BLaER1 (cell line): ENCODE results near the gene EDEM2.
"Not testable (repeated sequence)": the region's sequence is repeated elsewhere in the genome, so short reads cannot be mapped to it uniquely, and the experiment has no call there.

Experiments
- H3K27ac ChIP-seq: shearing (Covaris generic); formaldehyde crosslinking; 2 replicates; pipeline ENCODE4 v1.8.1; 2022
- H3K27me3 ChIP-seq: shearing (Covaris generic); formaldehyde crosslinking; 2 replicates; pipeline ENCODE4 v1.8.1; 2022
- H3K36me3 ChIP-seq: shearing (Covaris generic); formaldehyde crosslinking; 2 replicates; pipeline ENCODE4 v1.8.1; 2022
- H3K4me1 ChIP-seq: shearing (Covaris generic); formaldehyde crosslinking; 2 replicates; pipeline ENCODE4 v1.8.1; 2022
- H3K4me2 ChIP-seq: shearing (Covaris generic); formaldehyde crosslinking; 2 replicates; pipeline ENCODE4 v1.8.1; 2022
- H3K4me3 ChIP-seq: shearing (Covaris generic); formaldehyde crosslinking; 2 replicates; pipeline ENCODE4 v1.8.1; 2022
- H3K9ac ChIP-seq: shearing (Covaris generic); formaldehyde crosslinking; 2 replicates; pipeline ENCODE4 v1.8.1; 2022
- H3K9me3 ChIP-seq: shearing (Covaris generic); formaldehyde crosslinking; 2 replicates; pipeline ENCODE4 v1.8.1; 2022
- H4K20me1 ChIP-seq: shearing (Covaris generic); formaldehyde crosslinking; 2 replicates; pipeline ENCODE4 v1.8.1; 2022
- Cebpa-rat ChIP-seq: shearing (Covaris generic); IDR thresholded peaks from 2 replicates; pipeline ENCODE4 v1.8.1; 2022

EDEM2 gene

GRCh38 chr20:35167787-35168186, 20.7 kb upstream of the EDEM2 start:
- TF ChIP-seq Cebpa-rat, result no peak
- H3K27me3 ChIP-seq, result no peaks in the 10 kb centered on the region
- no peaks in the 10 kb centered on the region for H4K20me1 ChIP-seq
- peaks cover 16% of the 10 kb centered on the region for H3K4me1 ChIP-seq
- H3K9ac ChIP-seq, result no peak overlapping the region
- no peaks in the 10 kb centered on the region for H3K9me3 ChIP-seq
- no peaks in the 10 kb centered on the region for H3K36me3 ChIP-seq
- H3K4me2 ChIP-seq, result no peak overlapping the region
- H3K27ac ChIP-seq, result no peak overlapping the region
- H3K4me3 ChIP-seq, result no peak overlapping the region

GRCh38 chr20:35166242-35166830, 19.2 kb upstream of the EDEM2 start:
- peaks cover 1% of the 10 kb centered on the region for H3K4me1 ChIP-seq
- H4K20me1 ChIP-seq, result no peaks in the 10 kb centered on the region
- H3K4me3 ChIP-seq, result no peak overlapping the region
- no peaks in the 10 kb centered on the region for H3K36me3 ChIP-seq
- no peak for TF ChIP-seq Cebpa-rat
- H3K9me3 ChIP-seq, result no peaks in the 10 kb centered on the region
- no peaks in the 10 kb centered on the region for H3K27me3 ChIP-seq
- no peak overlapping the region for H3K27ac ChIP-seq
- H3K9ac ChIP-seq, result no peak overlapping the region
- no peak overlapping the region for H3K4me2 ChIP-seq

- no peaks in the 10 kb centered on the region for H3K4me1 ChIP-seq
- no peak overlapping the region for H3K9ac ChIP-seq
- H3K4me2 ChIP-seq, result no peak overlapping the region
- H3K27ac ChIP-seq, result no peak overlapping the region
- H3K9me3 ChIP-seq, result no peaks in the 10 kb centered on the region
- no peak for TF ChIP-seq Cebpa-rat
- H3K27me3 ChIP-seq, result no peaks in the 10 kb centered on the region
- H3K36me3 ChIP-seq, result no peaks in the 10 kb centered on the region
- no peaks in the 10 kb centered on the region for H4K20me1 ChIP-seq
- H3K4me3 ChIP-seq, result no peak overlapping the region
Observed at GRCh38 chr20:35165221-35166185, 18.4 kb upstream of the EDEM2 start.

DNA sequence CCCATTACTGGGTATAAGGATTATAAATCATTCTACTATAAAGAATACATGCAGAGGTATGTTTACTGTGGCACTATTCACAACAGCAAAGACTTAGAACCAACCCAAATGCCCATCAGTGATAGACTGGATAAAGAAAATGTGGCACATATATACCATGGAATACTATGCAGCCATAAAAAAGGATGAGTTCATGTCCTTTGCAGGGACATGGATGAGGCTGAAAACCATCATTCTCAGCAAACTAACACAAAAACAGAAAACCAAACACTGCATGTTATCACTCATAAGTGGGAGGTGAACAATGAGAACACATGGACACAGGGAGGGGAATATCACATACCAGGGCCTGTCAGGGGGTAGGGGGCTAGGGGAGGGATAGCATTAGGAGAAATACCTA, 17.4 kb upstream of the EDEM2 start:
- H3K36me3 ChIP-seq, H3K27ac ChIP-seq, H3K4me3 ChIP-seq, H3K27me3 ChIP-seq, H3K9me3 ChIP-seq, H4K20me1 ChIP-seq, H3K9ac ChIP-seq, H3K4me1 ChIP-seq, H3K4me2 ChIP-seq: not testable (repeated sequence)

DNA sequence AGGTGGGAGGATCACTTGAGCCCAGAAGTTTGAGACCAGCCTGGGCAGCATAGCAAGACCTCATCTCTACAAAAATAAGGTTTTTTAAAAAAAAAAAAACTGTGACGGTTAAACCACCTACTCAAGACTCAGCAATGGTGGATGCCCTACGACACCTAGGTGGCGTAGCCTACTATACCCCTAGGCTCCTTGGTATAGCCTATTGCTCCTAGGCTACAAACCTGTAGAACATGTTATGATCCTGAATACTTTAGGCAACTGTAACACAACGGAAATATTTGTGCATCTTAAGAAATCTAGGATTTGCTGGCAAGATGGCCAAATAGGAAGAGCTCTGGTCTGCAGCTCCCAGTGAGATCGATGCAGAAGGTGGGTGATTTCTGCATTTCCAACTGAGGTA, 13.2 kb upstream of the EDEM2 start:
- not testable (repeated sequence) for H3K27me3 ChIP-seq, H3K36me3 ChIP-seq, H3K27ac ChIP-seq, H3K9me3 ChIP-seq, H3K9ac ChIP-seq, H3K4me2 ChIP-seq, H3K4me1 ChIP-seq, H4K20me1 ChIP-seq, H3K4me3 ChIP-seq

DNA sequence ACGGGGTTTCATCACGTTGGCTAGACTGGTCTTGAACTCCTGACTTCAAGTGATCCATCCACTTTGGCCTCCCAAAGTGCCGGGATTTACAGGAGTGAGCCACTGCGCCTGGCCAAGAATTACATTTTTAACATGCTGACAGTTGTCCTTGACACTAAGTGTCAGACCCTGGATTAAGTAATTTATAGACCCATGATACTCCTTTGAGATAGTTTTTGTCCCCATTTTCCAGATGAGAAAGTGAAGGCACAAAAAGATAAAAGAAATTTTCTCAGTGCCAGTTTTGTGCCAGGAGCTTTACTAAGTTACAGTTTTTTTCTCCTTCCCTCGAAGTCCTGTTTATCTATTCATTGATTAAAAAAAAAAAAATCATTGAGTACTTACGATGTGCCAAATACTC, 9.8 kb upstream of the EDEM2 start:
- H3K27ac ChIP-seq, result no peak overlapping the region
- H3K27me3 ChIP-seq, result no peaks in the 10 kb centered on the region
- H4K20me1 ChIP-seq, result no peaks in the 10 kb centered on the region
- H3K36me3 ChIP-seq, result no peaks in the 10 kb centered on the region
- no peak overlapping the region for H3K4me3 ChIP-seq
- TF ChIP-seq Cebpa-rat, result no peak
- H3K9me3 ChIP-seq, result peaks cover 3% of the 10 kb centered on the region; the same call in 1 of the 2 replicates
- H3K4me1 ChIP-seq, result no peaks in the 10 kb centered on the region
- no peak overlapping the region for H3K9ac ChIP-seq
- no peak overlapping the region for H3K4me2 ChIP-seq

DNA sequence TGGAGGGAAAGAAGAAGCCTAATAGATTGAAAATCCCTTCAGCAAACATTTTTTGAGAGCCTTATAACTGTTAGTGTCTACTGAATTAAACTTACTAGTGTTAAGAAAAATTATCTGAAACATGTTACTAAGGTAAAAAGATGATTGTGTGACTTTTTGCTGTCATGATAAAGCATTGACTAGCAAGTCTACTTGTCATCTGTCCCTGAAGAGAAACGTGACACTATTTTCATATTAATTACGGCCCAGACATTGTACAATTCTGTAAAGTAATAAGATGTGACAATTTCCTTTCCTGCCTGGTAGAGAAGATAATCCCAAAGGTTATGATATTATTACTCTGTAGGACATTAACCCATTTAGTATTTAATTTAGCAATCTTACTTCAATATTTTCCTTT, 8.8 kb upstream of the EDEM2 start:
- no peak overlapping the region for H3K4me3 ChIP-seq
- H3K9me3 ChIP-seq, result peaks cover 3% of the 10 kb centered on the region; the same call in 1 of the 2 replicates
- no peaks in the 10 kb centered on the region for H3K27me3 ChIP-seq
- H3K4me1 ChIP-seq, result no peaks in the 10 kb centered on the region
- H3K27ac ChIP-seq, result no peak overlapping the region
- H3K9ac ChIP-seq, result no peak overlapping the region
- H3K36me3 ChIP-seq, result no peaks in the 10 kb centered on the region
- no peaks in the 10 kb centered on the region for H4K20me1 ChIP-seq
- TF ChIP-seq Cebpa-rat, result no peak
- no peak overlapping the region for H3K4me2 ChIP-seq

GRCh38 chr20:35151736-35152135, 4.6 kb upstream of the EDEM2 start:
- TF ChIP-seq Cebpa-rat, result no peak
- no peaks in the 10 kb centered on the region for H3K27me3 ChIP-seq
- H3K4me2 ChIP-seq, result no peak overlapping the region
- H3K27ac ChIP-seq, result no peak overlapping the region
- no peaks in the 10 kb centered on the region for H3K36me3 ChIP-seq
- peaks cover 3% of the 10 kb centered on the region; the same call in 1 of the 2 replicates for H3K9me3 ChIP-seq
- H3K4me3 ChIP-seq, result no peak overlapping the region
- no peak overlapping the region for H3K9ac ChIP-seq
- no peaks in the 10 kb centered on the region for H4K20me1 ChIP-seq
- H3K4me1 ChIP-seq, result peaks cover 9% of the 10 kb centered on the region

DNA sequence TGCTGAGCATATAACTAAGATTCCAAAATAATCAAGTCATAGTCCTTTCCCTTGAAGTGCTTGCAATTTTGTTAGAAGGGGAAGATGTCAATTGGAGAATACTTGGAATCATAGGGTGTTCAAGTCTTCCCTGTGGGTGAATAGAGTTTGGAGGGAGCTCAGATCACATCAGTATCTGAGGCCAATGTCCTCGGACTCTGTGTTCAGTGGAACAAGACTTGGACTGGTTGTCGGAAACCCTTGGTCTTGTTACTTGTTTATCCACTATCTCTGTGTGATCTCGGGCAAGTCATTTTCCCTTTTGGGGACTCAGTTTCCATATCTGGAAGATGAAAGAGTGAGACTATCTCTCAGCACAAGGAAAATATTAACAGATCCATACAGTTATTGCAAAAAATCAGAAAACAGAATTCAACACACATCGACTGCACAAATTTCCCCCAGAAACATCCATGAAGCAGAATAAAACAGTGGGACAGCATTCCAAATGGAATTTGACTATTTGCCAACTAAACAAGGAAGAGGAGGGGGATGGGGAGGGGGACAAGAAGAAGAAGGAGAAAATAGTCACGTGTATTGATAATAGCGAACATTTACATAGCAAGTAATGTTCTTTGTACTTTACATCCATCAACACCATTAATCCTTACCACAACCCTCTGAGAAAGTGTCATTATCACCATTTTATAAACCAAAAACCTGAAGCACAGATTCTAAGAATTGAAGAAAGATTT, 3.9 kb upstream of the EDEM2 start:
- H3K4me2 ChIP-seq, result no peak overlapping the region
- no peak for TF ChIP-seq Cebpa-rat
- H3K27me3 ChIP-seq, result no peaks in the 10 kb centered on the region
- no peak overlapping the region for H3K9ac ChIP-seq
- H3K36me3 ChIP-seq, result no peaks in the 10 kb centered on the region
- no peak overlapping the region for H3K4me3 ChIP-seq
- H4K20me1 ChIP-seq, result no peaks in the 10 kb centered on the region
- H3K9me3 ChIP-seq, result peaks cover 3% of the 10 kb centered on the region; the same call in 1 of the 2 replicates
- peaks cover 15% of the 10 kb centered on the region for H3K4me1 ChIP-seq
- H3K27ac ChIP-seq, result no peak overlapping the region

DNA sequence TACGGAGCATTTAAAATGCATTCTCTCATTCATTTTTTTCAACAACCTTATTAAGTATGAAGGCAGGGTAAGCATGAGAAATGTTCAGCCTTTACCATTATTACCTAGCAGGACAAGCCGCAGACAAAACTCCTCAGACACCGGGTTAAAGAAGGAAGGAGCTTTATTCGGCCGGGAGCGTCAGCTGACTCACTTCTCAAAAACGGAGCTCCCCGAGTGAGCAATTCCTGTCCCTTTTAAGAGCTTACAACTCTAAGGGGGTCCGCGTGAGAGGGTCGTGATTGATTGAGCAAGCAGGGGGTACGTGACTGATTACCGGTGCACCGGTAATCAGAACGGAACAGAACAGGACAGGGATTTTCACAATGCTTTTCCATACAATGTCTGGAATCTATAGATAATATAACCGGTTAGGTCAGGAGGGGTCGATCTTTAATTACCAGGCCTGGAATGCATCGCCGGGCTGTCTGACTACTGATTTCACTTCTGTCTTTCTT, 487 bp upstream of the EDEM2 start:
- peak overlapping the region; percentile 47; the same call in 1 of the 2 replicates for H3K27ac ChIP-seq
- H3K36me3 ChIP-seq, result peaks cover 15% of the 10 kb centered on the region
- H4K20me1 ChIP-seq, H3K9me3 ChIP-seq, H3K27me3 ChIP-seq: not testable (repeated sequence)
- H3K4me1 ChIP-seq, result peaks cover 32% of the 10 kb centered on the region
- H3K4me2 ChIP-seq, result peak overlapping the region; percentile 91
- H3K4me3 ChIP-seq, result peak overlapping the region; percentile 84
- peak overlapping the region; percentile 80 for H3K9ac ChIP-seq
